Endothelial cell of umbilical vein (primary cell): ENCODE measurements around the gene ZNF664. TPM values are rescaled to one million over a fixed set of nuclear protein-coding genes. Genes with fewer than 3 reads are reported as not detected.

Source experiments
- BruUV-seq: library from RNA; stranded (reverse); fragments of 400-500 nt; replicated peaks from 2 replicates; lab custom pipeline; 2021; lab: Mats Ljungman, UMichigan
- CTCF ChIA-PET: fragments of 300-600, 350-600 bp; sonication (Branson Sonifier 250); formaldehyde crosslinking; loops from one replicate; lab custom pipeline; 2021; ENCODE audit warnings: antibody characterized with exemption, inconsistent platforms; lab: Charles Lee
- POLR2A ChIA-PET: fragments of 300-600, 350-600 bp; sonication (Branson Sonifier 250); formaldehyde crosslinking; loops from one replicate; lab custom pipeline; 2021; ENCODE audit warnings: antibody characterized with exemption, inconsistent platforms; lab: Charles Lee
- DNase-seq: peaks from one replicate; pipeline ENCODE4 v3.0.0-alpha.2; 2011; ENCODE audit warnings: low read depth, low spot score
- FAIRE-seq: peaks from 2 replicates; lab custom pipeline; 2011; peaks lifted over from hg19 to GRCh38; lab: Jason Lieb, UNC
- H2AFZ ChIP-seq: 2 replicates; pipeline ENCODE4 v1.6.0; 2012; ENCODE audit warnings: low read depth, low read length, control low read depth, inconsistent platforms
- H3K27ac ChIP-seq: 2 replicates; pipeline ENCODE4 v1.5.1; 2011; ENCODE audit warnings: low read depth, mild to moderate bottlenecking, control low read depth, low read length, moderate library complexity; ENCODE audit not compliant: insufficient read depth
- H3K27me3 ChIP-seq, 2 experiments: 2 replicates each; pipeline versions ENCODE4 v1.6.0 to v1.6.1; 2011; ENCODE audit warnings: low read length in 2 of 2, mixed read lengths in 1 of 2; ENCODE audit not compliant: control insufficient read depth in 2 of 2, insufficient read depth in 2 of 2
- H3K36me3 ChIP-seq, 2 experiments: 2 replicates in 1 of 2; 3 replicates in 1 of 2; pipeline ENCODE4 v1.5.1; 2011; ENCODE audit warnings: low read length in 2 of 2, mild to moderate bottlenecking in 1 of 2, moderate library complexity in 1 of 2; ENCODE audit not compliant: control insufficient read depth in 2 of 2, insufficient read depth in 2 of 2; ENCODE audit errors: extremely low read depth in 1 of 2
- H3K4me1 ChIP-seq: 3 replicates; pipeline ENCODE4 v1.5.1; 2011; ENCODE audit warnings: mild to moderate bottlenecking, low read length; ENCODE audit not compliant: control insufficient read depth, insufficient read depth; ENCODE audit errors: extremely low read depth
- H3K4me2 ChIP-seq: 2 replicates; pipeline ENCODE4 v1.6.1; 2011; ENCODE audit warnings: low read length, control low read depth, mixed read lengths; ENCODE audit not compliant: insufficient read depth
- H3K4me3 ChIP-seq, 3 experiments: fragments of 200-600 bp in 1 of 3; sonication (generic), shearing (Covaris generic) in 1 of 3; replicated peaks in 1 of 3; 2 replicates each; pipeline ENCODE4 v1.5.1; 2011 to 2016; ENCODE audit warnings: control low read depth in 3 of 3, low read length in 3 of 3, mild to moderate bottlenecking in 2 of 3, inconsistent platforms in 1 of 3, low read depth in 1 of 3, moderate library complexity in 1 of 3; ENCODE audit not compliant: insufficient read depth in 1 of 3
- H3K79me2 ChIP-seq: 2 replicates; pipeline ENCODE4 v1.6.0; 2012; ENCODE audit warnings: low read length, inconsistent platforms; ENCODE audit not compliant: control insufficient read depth, insufficient read depth
- H3K9ac ChIP-seq: replicated peaks from 2 replicates; pipeline ENCODE3; 2011; ENCODE audit warnings: low read length, control low read depth; ENCODE audit not compliant: insufficient read depth; ENCODE audit errors: extremely low read depth
- H3K9me1 ChIP-seq: replicated peaks from 3 replicates; pipeline ENCODE4 v1.6.0; 2011; ENCODE audit warnings: mild to moderate bottlenecking, low read length; ENCODE audit not compliant: control insufficient read depth, insufficient read depth; ENCODE audit errors: extremely low read depth
- H3K9me3 ChIP-seq: replicated peaks from 2 replicates; pipeline ENCODE4 v1.5.1; 2012; ENCODE audit warnings: low read length, inconsistent platforms; ENCODE audit not compliant: control insufficient read depth, insufficient read depth
- H4K20me1 ChIP-seq: replicated peaks from 2 replicates; pipeline ENCODE3; 2011; ENCODE audit warnings: mild to moderate bottlenecking, low read length; ENCODE audit not compliant: control insufficient read depth, insufficient read depth; ENCODE audit errors: extremely low read depth
- CTCF ChIP-seq, 2 donors: IDR thresholded peaks; 1 replicate in 1 of 2; 2 replicates in 1 of 2; pipeline ENCODE4 v1.5.1; 2011; ENCODE audit warnings: low read length in 2 of 2, mild to moderate bottlenecking in 2 of 2, moderate library complexity in 2 of 2, control low read depth in 1 of 2, inconsistent platforms in 1 of 2, low read depth in 1 of 2; ENCODE audit not compliant: insufficient read depth in 1 of 2; ENCODE audit errors: extremely low read depth in 1 of 2
- EZH2 ChIP-seq: IDR thresholded peaks from 2 replicates; pipeline ENCODE4 v1.6.1; 2012; ENCODE audit warnings: borderline replicate concordance, low read depth, mild to moderate bottlenecking, moderate library complexity, low read length, inconsistent platforms; ENCODE audit not compliant: severe bottlenecking
- FOS ChIP-seq: IDR thresholded peaks from 2 replicates; pipeline ENCODE4 v1.6.1; 2011; ENCODE audit warnings: mild to moderate bottlenecking, low read length, moderate library complexity, borderline replicate concordance; ENCODE audit not compliant: insufficient read depth
- JUN ChIP-seq: IDR thresholded peaks from 2 replicates; pipeline ENCODE4 v1.6.1; 2011; ENCODE audit warnings: borderline replicate concordance, low read depth; ENCODE audit not compliant: insufficient read length, insufficient read depth
- MYC ChIP-seq: IDR thresholded peaks from one replicate; pipeline ENCODE4 v1.6.1; 2011; ENCODE audit warnings: mild to moderate bottlenecking, low read depth, low read length
- POLR2AphosphoS5 ChIP-seq: IDR thresholded peaks from 2 replicates; pipeline ENCODE4 v1.6.1; 2012; ENCODE audit warnings: low read depth, mild to moderate bottlenecking, control low read depth, low read length, moderate library complexity; ENCODE audit not compliant: insufficient read depth
- dilution Hi-C: fragments of 300-500 bp; cut with MboI; formaldehyde crosslinking; loops from one replicate; pipeline ENCODE4 v1.15.0; 2019; ENCODE audit warnings: low sequenced_read_pairs; ENCODE audit not compliant: extremely low pct_ligation_motif_present
- intact Hi-C: fragments of 100-400 bp; cut with micrococcal nuclease; formaldehyde crosslinking; loops from one replicate; pipeline ENCODE4 v1.10.0; 2022
- polyA plus RNA-seq, 4 experiments: library from polyadenylated mRNA; depleted of rRNA in 3 of 4; stranded (reverse) in 3 of 4; unstranded in 1 of 4; fragments of >200 nt; gene quantifications; 2 replicates each; pipeline versions ENCODE4 v1.2.1 to v1.2.3, GENCODE V29; 2011 to 2012; ENCODE audit warnings: missing spikeins in 1 of 4
- total RNA-seq: library from RNA; stranded (reverse); gene quantifications from 2 replicates; pipeline ENCODE4 v1.2.3, GENCODE V29; 2021

Gene ZNF664
- total and polyA plus RNA-seq, 2 donors (not counting 3 experiments of a cell fraction or from before 2014, with no cell fraction given), result 29.8 to 71.3 TPM

- Histone ChIP-seq H3K79me2 (no peaks in the 10 kb centered on the region), H3K36me3 (no peaks in the 10 kb centered on the region), H3K9ac (no peak overlapping the region), H3K4me3 (no peak overlapping the region), H3K9me3 (no peaks in the 10 kb centered on the region), H3K27me3 (no peaks in the 10 kb centered on the region), H3K9me1 (no peaks in the 10 kb centered on the region), H3K4me2 (no peak overlapping the region), H3K4me1 (peaks cover 18% of the 10 kb centered on the region), H2AFZ (no peak overlapping the region), H4K20me1 (peaks cover 2% of the 10 kb centered on the region), H3K27ac (no peak overlapping the region)
- intact Hi-C loops (no loop called here), dilution Hi-C loops (no loop called here)
- no TSS peak for BruUV-seq
- POLR2A ChIA-PET, result no interaction called here
- FAIRE-seq (no peak), DNase-seq (no peak)
- CTCF ChIA-PET, result interaction anchor here (1.6 to 2.4 kb wide), 2 partner anchors 28 to 51 kb away, joined by 3 to 7 read pairs; no protein-coding TSS in a partner anchor
- TF ChIP-seq CTCF (IDR thresholded peaks at IDR 0.05; ENCODE audit: extremely low read depth in 1 of 2, insufficient read depth in 1 of 2, low read depth in 1 of 2, low read length in 2 of 2), result no peak
- TF ChIP-seq EZH2, result no peak
- no peak for TF ChIP-seq POLR2AphosphoS5
Measured at GRCh38 chr12:123956249-123956648, 16.8 kb upstream of the ZNF664 start.

- TF ChIP-seq MYC, result no peak
- no peak for TF ChIP-seq POLR2AphosphoS5
- no peak for TF ChIP-seq JUN
- no peak for TF ChIP-seq FOS
- no peak for TF ChIP-seq EZH2
- no peak overlapping the region for H2AFZ ChIP-seq
- no peak overlapping the region for H3K27ac ChIP-seq
- CTCF ChIA-PET, result interaction anchor here (1.0 to 1.6 kb wide), 2 partner anchors 27 to 75 kb away, joined by 3 read pairs; no protein-coding TSS in a partner anchor
- no peaks in the 10 kb centered on the region for H3K79me2 ChIP-seq
- H3K9me1 ChIP-seq, result no peaks in the 10 kb centered on the region
- H3K4me2 ChIP-seq, result no peak overlapping the region
- no peaks in the 10 kb centered on the region for H4K20me1 ChIP-seq
- peaks cover 9% of the 10 kb centered on the region for H3K4me1 ChIP-seq
- H3K36me3 ChIP-seq, result no peaks in the 10 kb centered on the region
- H3K27me3 ChIP-seq, result no peaks in the 10 kb centered on the region
- no peaks in the 10 kb centered on the region for H3K9me3 ChIP-seq
- dilution Hi-C loops (no loop called here), intact Hi-C loops (no loop called here)
- no TSS peak for BruUV-seq
- no peak overlapping the region for H3K4me3 ChIP-seq
- no peak overlapping the region for H3K9ac ChIP-seq
- FAIRE-seq (no peak), DNase-seq (no peak)
- POLR2A ChIA-PET, result no interaction called here
Measured at GRCh38 chr12:123957196-123957595, 15.8 kb upstream of the ZNF664 start.
